Mesenchymal stem cell (in vitro differentiated cells and primary cell): Measurements from ENCODE around the gene ONECUT1.
"Not testable (repeated sequence)": the region's sequence is repeated elsewhere in the genome, so short reads cannot be mapped to it uniquely, and the experiment has no call there.

Experiments used
- DNase-seq: peaks from one replicate; pipeline ENCODE4 v3.0.0-alpha.2; 2013
- H2AFZ ChIP-seq: one replicate; pipeline ENCODE4 v1.6.1; 2013; ENCODE audit warnings: low read depth, mild to moderate bottlenecking, control low read depth, inconsistent platforms, low read length, moderate library complexity
- H2AK5ac ChIP-seq: 2 replicates; pipeline ENCODE4 v1.6.1; 2013; ENCODE audit warnings: low read length, moderate library complexity, mild to moderate bottlenecking, inconsistent platforms; ENCODE audit not compliant: severe bottlenecking
- H2BK120ac ChIP-seq: one replicate; pipeline ENCODE4 v1.6.1; 2013; ENCODE audit warnings: low read depth, mild to moderate bottlenecking, inconsistent platforms, low read length, moderate library complexity
- H2BK12ac ChIP-seq, 2 experiments: one replicate each; pipeline ENCODE4 v1.6.1; 2013; ENCODE audit warnings: inconsistent platforms in 2 of 2, low read length in 2 of 2, mild to moderate bottlenecking in 2 of 2, moderate library complexity in 2 of 2, control low read depth in 1 of 2
- H2BK15ac ChIP-seq: one replicate; pipeline ENCODE4 v1.6.1; 2013; ENCODE audit warnings: mild to moderate bottlenecking, low read depth, inconsistent platforms; ENCODE audit not compliant: poor library complexity, severe bottlenecking
- H2BK5ac ChIP-seq: 2 replicates; pipeline ENCODE4 v1.6.1; 2013; ENCODE audit warnings: low read depth, mild to moderate bottlenecking, low read length, control low read depth, inconsistent platforms; ENCODE audit not compliant: poor library complexity, severe bottlenecking
- H3K14ac ChIP-seq, 2 experiments: one replicate each; pipeline ENCODE4 v1.6.1; 2013; ENCODE audit warnings: inconsistent platforms in 2 of 2, low read length in 2 of 2, control low read depth in 1 of 2, mild to moderate bottlenecking in 1 of 2, moderate library complexity in 1 of 2
- H3K18ac ChIP-seq, 2 experiments: one replicate each; pipeline ENCODE4 v1.6.1; 2013; ENCODE audit warnings: inconsistent platforms in 2 of 2, low read length in 2 of 2, control low read depth in 1 of 2, low read depth in 1 of 2, mild to moderate bottlenecking in 1 of 2
- H3K23ac ChIP-seq, 2 experiments: one replicate each; pipeline ENCODE4 v1.6.1; 2013; ENCODE audit warnings: inconsistent platforms in 2 of 2, low read length in 2 of 2, mild to moderate bottlenecking in 2 of 2, moderate library complexity in 2 of 2, control low read depth in 1 of 2
- H3K27ac ChIP-seq: 2 replicates; pipeline ENCODE4 v1.5.1; 2013; ENCODE audit warnings: mild to moderate bottlenecking, moderate library complexity, low read length, control low read depth, inconsistent platforms; ENCODE audit not compliant: poor library complexity, severe bottlenecking
- H3K27me3 ChIP-seq, 2 experiments: 2 replicates each; pipeline versions ENCODE4 v1.6.1 to v1.7.0; 2013; ENCODE audit warnings: low read length in 2 of 2, mild to moderate bottlenecking in 2 of 2, moderate library complexity in 2 of 2, control low read depth in 1 of 2, inconsistent platforms in 1 of 2; ENCODE audit not compliant: control insufficient read depth in 1 of 2, insufficient read depth in 1 of 2
- H3K36me3 ChIP-seq, 2 experiments: 2 replicates each; pipeline versions ENCODE4 v1.6.1 to v1.7.0; 2013; ENCODE audit warnings: low read length in 2 of 2, control low read depth in 1 of 2, inconsistent platforms in 1 of 2, low read depth in 1 of 2, mild to moderate bottlenecking in 1 of 2; ENCODE audit not compliant: insufficient read depth in 2 of 2, control insufficient read depth in 1 of 2
- H3K4ac ChIP-seq, 2 experiments: one replicate each; pipeline ENCODE4 v1.6.1; 2013; ENCODE audit warnings: inconsistent platforms in 2 of 2, low read length in 2 of 2, mild to moderate bottlenecking in 2 of 2, moderate library complexity in 2 of 2, control low read depth in 1 of 2, low read depth in 1 of 2
- H3K4me1 ChIP-seq: 2 replicates; pipeline ENCODE4 v1.6.1; 2013; ENCODE audit warnings: low read depth, low read length, control low read depth; ENCODE audit not compliant: control insufficient read depth, insufficient read depth
- H3K4me2 ChIP-seq: 2 replicates; pipeline ENCODE4 v1.6.1; 2013; ENCODE audit warnings: low read length, mild to moderate bottlenecking, inconsistent platforms; ENCODE audit not compliant: poor library complexity, severe bottlenecking
- H3K4me3 ChIP-seq, 2 experiments: 2 replicates each; pipeline versions ENCODE4 v1.5.1 to v1.7.0; 2013; ENCODE audit warnings: low read length in 2 of 2, mild to moderate bottlenecking in 2 of 2, control low read depth in 1 of 2, low read depth in 1 of 2; ENCODE audit not compliant: insufficient read depth in 1 of 2
- H3K79me1 ChIP-seq: replicated peaks from 2 replicates; pipeline ENCODE4 v1.6.1; 2013; ENCODE audit warnings: mild to moderate bottlenecking, control low read depth, low read length, inconsistent platforms; ENCODE audit not compliant: poor library complexity, severe bottlenecking
- H3K9ac ChIP-seq: 2 replicates; pipeline ENCODE4 v1.7.0; 2013; ENCODE audit warnings: mild to moderate bottlenecking, low read length, moderate library complexity
- H3K9me3 ChIP-seq: 2 replicates; pipeline ENCODE4 v1.7.0; 2013; ENCODE audit warnings: mild to moderate bottlenecking, low read length; ENCODE audit not compliant: control insufficient read depth
- H4K8ac ChIP-seq: one replicate; pipeline ENCODE4 v1.6.1; 2013; ENCODE audit warnings: inconsistent platforms, mild to moderate bottlenecking, low read length, moderate library complexity
- H4K91ac ChIP-seq: one replicate; pipeline ENCODE4 v1.6.1; 2013; ENCODE audit warnings: mild to moderate bottlenecking, low read length, inconsistent platforms
- WGBS: methylation state at CpG from one replicate; pipeline ENCODE4 v1.1.7; 2013; ENCODE audit warnings: mixed read lengths; 5-methylcytosine and 5-hydroxymethylcytosine counted together

ONECUT1 gene

GRCh38 chr15:52819253-52819652 lies 29.1 kb upstream of the ONECUT1 start:
- 61% methylated on average over 4 of the region's 4 CpGs for WGBS
- no peak overlapping the region for H4K91ac ChIP-seq
- H3K4me2 ChIP-seq, result no peak overlapping the region
- H3K27me3 ChIP-seq, result peaks cover 5 to 8% of the 10 kb centered on the region in 2 experiments
- H3K18ac ChIP-seq, result no peak overlapping the region
- H3K36me3 ChIP-seq, result no peaks in the 10 kb centered on the region
- H4K8ac ChIP-seq, result no peak overlapping the region
- no peak overlapping the region for H2BK15ac ChIP-seq
- no peak overlapping the region for H2BK5ac ChIP-seq
- no peak overlapping the region for H2BK120ac ChIP-seq
- H3K27ac ChIP-seq, result no peak overlapping the region
- no peak overlapping the region for H3K14ac ChIP-seq
- no peak overlapping the region for H3K9ac ChIP-seq
- no peak overlapping the region for H2AK5ac ChIP-seq
- H3K4me3 ChIP-seq, result no peak overlapping the region
- H3K9me3 ChIP-seq, result no peaks in the 10 kb centered on the region
- H2BK12ac ChIP-seq, result no peak overlapping the region
- no peak overlapping the region for H3K4ac ChIP-seq
- H3K79me1 ChIP-seq, result no peaks in the 10 kb centered on the region
- DNase-seq, result no peak
- H3K4me1 ChIP-seq, result no peaks in the 10 kb centered on the region
- no peak overlapping the region for H2AFZ ChIP-seq
- H3K23ac ChIP-seq, result no peak overlapping the region

GRCh38 chr15:52815899-52816298 lies 25.8 kb upstream of the ONECUT1 start:
- not testable (repeated sequence) for H3K36me3 ChIP-seq, H3K79me1 ChIP-seq, H3K18ac ChIP-seq, H2BK5ac ChIP-seq, H3K4me3 ChIP-seq, H3K9ac ChIP-seq, H3K4me2 ChIP-seq, H2BK15ac ChIP-seq, H2AFZ ChIP-seq, H4K91ac ChIP-seq, H3K27ac ChIP-seq, DNase-seq, H2AK5ac ChIP-seq, H4K8ac ChIP-seq, H3K4me1 ChIP-seq, H2BK120ac ChIP-seq, H3K14ac ChIP-seq, H2BK12ac ChIP-seq, H3K4ac ChIP-seq, H3K9me3 ChIP-seq, H3K23ac ChIP-seq
- no CpG with 5 or more reads among the region's 1 CpG for WGBS
- peaks cover 15 to 22% of the 10 kb centered on the region in 2 experiments for H3K27me3 ChIP-seq

- Histone ChIP-seq H3K4me1 (peaks cover 12% of the 10 kb centered on the region), H4K91ac (no peak overlapping the region), H2BK15ac (no peak overlapping the region), H2BK12ac (no peak overlapping the region), H3K4me2 (no peak overlapping the region), H4K8ac (no peak overlapping the region), H3K14ac (no peak overlapping the region), H2BK120ac (no peak overlapping the region), H3K27me3 (peaks cover 52 to 75% of the 10 kb centered on the region in 2 experiments), H3K27ac (no peak overlapping the region), H3K79me1 (no peaks in the 10 kb centered on the region), H3K23ac (no peak overlapping the region), H2AK5ac (no peak overlapping the region), H3K4me3 (no peak overlapping the region), H3K18ac (no peak overlapping the region), H3K9me3 (no peaks in the 10 kb centered on the region), H2AFZ (no peak overlapping the region), H2BK5ac (no peak overlapping the region), H3K9ac (no peak overlapping the region), H3K36me3 (peaks cover 0 to 7% of the 10 kb centered on the region in 2 experiments), H3K4ac (no peak overlapping the region)
- WGBS, result no CpG with 5 or more reads among the region's 2 CpGs
- no peak for DNase-seq
Measured at GRCh38 chr15:52808996-52809395, 18.9 kb upstream of the ONECUT1 start.

- Histone ChIP-seq H3K9ac (no peak overlapping the region), H3K27me3 (peaks cover 57 to 80% of the 10 kb centered on the region in 2 experiments), H4K91ac (no peak overlapping the region), H3K4ac (no peak overlapping the region), H3K4me1 (peaks cover 17% of the 10 kb centered on the region), H2AFZ (no peak overlapping the region), H4K8ac (no peak overlapping the region), H2BK120ac (no peak overlapping the region), H3K27ac (no peak overlapping the region), H3K14ac (no peak overlapping the region), H2AK5ac (no peak overlapping the region), H3K18ac (no peak overlapping the region), H3K23ac (no peak overlapping the region), H3K9me3 (no peaks in the 10 kb centered on the region), H2BK15ac (no peak overlapping the region), H3K36me3 (peaks cover 0 to 7% of the 10 kb centered on the region in 2 experiments), H3K4me2 (no peak overlapping the region), H3K79me1 (no peaks in the 10 kb centered on the region), H2BK12ac (no peak overlapping the region), H3K4me3 (no peak overlapping the region), H2BK5ac (no peak overlapping the region)
- WGBS, result 29% methylated on average over 1 of the region's 1 CpG
- DNase-seq, result no peak
Measured at GRCh38 chr15:52808441-52808840, 18.3 kb upstream of the ONECUT1 start.
